DND-41 (cell line): Measurements from ENCODE around the gene TRIM65.

Experiments
- ATAC-seq: fragments of 200-7000 bp; cut with Tn5 transposase; 3 replicates; pipeline ENCODE4 v1.9.1; 2021; ENCODE audit warnings: low read depth; ENCODE audit not compliant: insufficient read depth
- DNase-seq: peaks from one replicate; pipeline ENCODE4 v3.0.0-alpha.2; 2020
- H2AFZ ChIP-seq: 2 replicates; pipeline ENCODE4 v1.6.0; 2012; ENCODE audit warnings: low read depth, low read length
- H3K27ac ChIP-seq: 2 replicates; pipeline ENCODE4 v1.5.1; 2012; ENCODE audit warnings: low read length, inconsistent platforms
- H3K27me3 ChIP-seq: fragments of 200-600 bp; sonication (generic); 2 replicates; pipeline ENCODE4 v1.6.0; 2012; ENCODE audit warnings: low read length, mild to moderate bottlenecking, inconsistent platforms; ENCODE audit not compliant: insufficient read depth, poor library complexity
- H3K36me3 ChIP-seq: 2 replicates; pipeline ENCODE4 v1.5.1; 2012; ENCODE audit warnings: low read length, inconsistent platforms; ENCODE audit not compliant: insufficient read depth
- H3K4me1 ChIP-seq: 2 replicates; pipeline ENCODE4 v1.5.1; 2012; ENCODE audit warnings: mild to moderate bottlenecking, low read length; ENCODE audit not compliant: insufficient read depth
- H3K4me2 ChIP-seq: 2 replicates; pipeline ENCODE4 v1.6.0; 2012; ENCODE audit warnings: mild to moderate bottlenecking, moderate library complexity, low read length, inconsistent platforms; ENCODE audit not compliant: insufficient read depth
- H3K4me3 ChIP-seq, 2 experiments: fragments of 200-600 bp in 1 of 2; shearing (Covaris generic) in 1 of 2; 2 replicates each; pipeline ENCODE4 v1.5.1; 2012 to 2016; ENCODE audit warnings: inconsistent platforms in 2 of 2, low read length in 2 of 2, mild to moderate bottlenecking in 2 of 2, low read depth in 1 of 2, moderate library complexity in 1 of 2
- H3K79me2 ChIP-seq: 2 replicates; pipeline ENCODE4 v1.6.0; 2012; ENCODE audit warnings: low read length, inconsistent platforms; ENCODE audit not compliant: insufficient read depth
- H3K9ac ChIP-seq: 2 replicates; pipeline ENCODE4 v1.6.0; 2012; ENCODE audit warnings: low read depth, mild to moderate bottlenecking, inconsistent platforms, low read length, moderate library complexity
- H3K9me3 ChIP-seq: 2 replicates; pipeline ENCODE4 v1.5.1; 2012; ENCODE audit warnings: low read length, moderate library complexity, mild to moderate bottlenecking, inconsistent platforms; ENCODE audit not compliant: insufficient read depth, severe bottlenecking
- H4K20me1 ChIP-seq: 2 replicates; pipeline ENCODE4 v1.6.0; 2012; ENCODE audit warnings: low read length; ENCODE audit not compliant: insufficient read depth
- EZH2 ChIP-seq: IDR thresholded peaks from 3 replicates; pipeline ENCODE4 v1.6.1; 2012; ENCODE audit warnings: borderline replicate concordance, low read depth, mild to moderate bottlenecking, moderate library complexity, low read length, inconsistent platforms; ENCODE audit not compliant: severe bottlenecking
- TF ChIP-seq, protein P1 (sequence below): IDR thresholded peaks from 2 replicates; pipeline ENCODE4 v1.5.1; 2012; ENCODE audit warnings: borderline replicate concordance, low read length, moderate library complexity, mild to moderate bottlenecking; ENCODE audit not compliant: poor library complexity, severe bottlenecking; ENCODE audit errors: extremely low read depth

Gene TRIM65

DNA sequence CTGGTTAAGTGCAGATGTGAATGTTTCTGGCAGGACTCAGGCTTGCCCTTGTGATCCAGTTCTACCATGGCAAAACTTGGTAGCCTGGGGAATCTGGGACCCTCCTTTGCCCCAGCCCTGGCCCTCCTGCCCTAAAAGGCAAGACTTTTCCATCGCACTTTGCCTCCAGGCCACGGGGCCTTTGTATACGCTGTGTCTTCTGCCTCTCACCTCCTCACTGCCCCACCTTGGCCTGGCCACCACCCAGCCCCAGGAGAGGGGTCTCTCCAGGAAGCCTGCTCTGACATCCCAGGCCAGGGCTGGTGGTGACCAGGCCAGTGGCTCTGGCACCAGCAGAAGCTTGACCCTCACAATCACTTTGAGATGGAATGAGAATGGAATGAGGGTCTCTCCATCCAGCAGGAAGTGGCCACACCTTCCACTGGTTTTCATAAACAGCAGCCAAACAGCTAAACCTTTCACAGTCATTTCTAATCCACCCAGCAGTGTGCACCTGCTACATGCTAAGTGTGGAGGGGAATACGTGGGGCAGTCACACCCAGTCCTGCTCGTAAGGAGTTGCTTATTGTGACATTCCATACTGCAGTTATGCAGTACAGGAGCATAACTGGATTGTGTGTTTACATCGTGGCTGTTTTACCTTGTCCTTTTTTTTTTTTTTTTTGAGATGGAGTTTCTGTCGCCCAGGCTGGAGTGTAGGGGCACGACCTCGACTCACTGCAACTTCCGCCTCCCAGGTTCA, 9.6 kb upstream of the TRIM65 start:
- Histone ChIP-seq H3K27ac (peak overlapping the region; percentile 56), H3K4me1 (peaks cover 29% of the 10 kb centered on the region), H3K9me3 (no peaks in the 10 kb centered on the region), H3K9ac (peak overlapping the region; percentile 81), H4K20me1 (no peaks in the 10 kb centered on the region), H3K79me2 (peaks cover 27% of the 10 kb centered on the region), H2AFZ (peak overlapping the region; percentile 64), H3K4me2 (peak overlapping the region; percentile 87; the same call in 1 of the 2 replicates), H3K27me3 (no peaks in the 10 kb centered on the region), H3K36me3 (peaks cover 20% of the 10 kb centered on the region), H3K4me3 (peak overlapping the region in 1 of 2 experiments; percentile 85; a peak in 1 of 4 replicates)
- ATAC-seq (no peak), DNase-seq (no peak)
- TF ChIP-seq, protein P1, sequence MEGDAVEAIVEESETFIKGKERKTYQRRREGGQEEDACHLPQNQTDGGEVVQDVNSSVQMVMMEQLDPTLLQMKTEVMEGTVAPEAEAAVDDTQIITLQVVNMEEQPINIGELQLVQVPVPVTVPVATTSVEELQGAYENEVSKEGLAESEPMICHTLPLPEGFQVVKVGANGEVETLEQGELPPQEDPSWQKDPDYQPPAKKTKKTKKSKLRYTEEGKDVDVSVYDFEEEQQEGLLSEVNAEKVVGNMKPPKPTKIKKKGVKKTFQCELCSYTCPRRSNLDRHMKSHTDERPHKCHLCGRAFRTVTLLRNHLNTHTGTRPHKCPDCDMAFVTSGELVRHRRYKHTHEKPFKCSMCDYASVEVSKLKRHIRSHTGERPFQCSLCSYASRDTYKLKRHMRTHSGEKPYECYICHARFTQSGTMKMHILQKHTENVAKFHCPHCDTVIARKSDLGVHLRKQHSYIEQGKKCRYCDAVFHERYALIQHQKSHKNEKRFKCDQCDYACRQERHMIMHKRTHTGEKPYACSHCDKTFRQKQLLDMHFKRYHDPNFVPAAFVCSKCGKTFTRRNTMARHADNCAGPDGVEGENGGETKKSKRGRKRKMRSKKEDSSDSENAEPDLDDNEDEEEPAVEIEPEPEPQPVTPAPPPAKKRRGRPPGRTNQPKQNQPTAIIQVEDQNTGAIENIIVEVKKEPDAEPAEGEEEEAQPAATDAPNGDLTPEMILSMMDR = no peak
- no peak for TF ChIP-seq EZH2

DNA sequence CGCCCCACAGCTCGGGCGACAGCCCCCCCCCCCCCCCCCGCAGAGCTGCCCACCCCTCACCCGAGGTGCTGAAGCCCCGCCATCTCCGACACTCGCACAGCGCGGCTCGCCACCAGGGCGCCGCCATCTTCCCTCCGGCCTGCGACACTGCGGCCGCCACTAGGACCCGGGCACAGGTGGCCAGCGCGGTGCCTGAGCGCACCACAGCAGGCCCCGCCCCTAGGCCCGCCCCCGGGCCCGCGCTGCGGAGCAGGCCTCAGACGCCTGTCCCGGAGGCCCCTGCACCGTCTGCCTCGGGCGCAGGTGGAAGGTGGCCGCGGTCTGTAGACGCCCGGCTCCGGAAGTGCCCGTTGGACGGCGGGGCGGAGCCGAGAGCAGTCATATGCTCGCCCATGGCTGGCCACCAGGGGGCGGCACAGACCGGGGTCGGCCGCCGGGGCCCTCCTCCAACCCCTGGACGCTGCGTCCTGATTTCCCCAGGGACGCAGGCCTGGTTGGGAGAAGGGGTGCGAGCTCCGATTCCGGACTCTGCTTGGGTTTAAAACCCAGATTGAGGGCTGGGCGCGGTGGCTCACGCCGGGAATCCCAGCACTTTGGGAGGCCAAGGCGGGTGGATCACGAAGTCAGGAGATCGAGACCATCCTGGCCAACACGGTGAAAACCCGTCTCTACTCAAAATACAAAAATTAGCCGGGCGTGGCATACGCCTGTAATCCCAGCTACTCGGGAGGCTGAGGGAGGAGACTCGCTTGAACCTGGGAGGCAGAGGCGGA, 8.2 kb upstream of the TRIM65 start, which contains the start of gene MRPL38:
Gene MRPL38 (minus strand): TSS at position 136 of the 773 bp plus-strand sequence. CDS start 9 bp downstream, at position 127.
- Histone ChIP-seq H4K20me1 (no peaks in the 10 kb centered on the region), H3K27ac (peak within 1 kb of the TSS; percentile 94), H3K4me3 (peak within 1 kb of the TSS; percentile 84 to 85), H3K36me3 (peaks cover 33% of the 10 kb centered on the region), H3K4me2 (peak within 1 kb of the TSS; percentile 87), H3K9me3 (no peaks in the 10 kb centered on the region), H2AFZ (peak within 1 kb of the TSS; percentile 98), H3K27me3 (no peaks in the 10 kb centered on the region), H3K4me1 (peaks cover 29% of the 10 kb centered on the region), H3K9ac (peak within 1 kb of the TSS; percentile 81), H3K79me2 (peaks cover 29% of the 10 kb centered on the region)
- ATAC-seq = peak; percentile 97
- DNase-seq = peak; percentile 97
- TF ChIP-seq, protein P1 = peak; percentile 95
- no peak for TF ChIP-seq EZH2

DNA sequence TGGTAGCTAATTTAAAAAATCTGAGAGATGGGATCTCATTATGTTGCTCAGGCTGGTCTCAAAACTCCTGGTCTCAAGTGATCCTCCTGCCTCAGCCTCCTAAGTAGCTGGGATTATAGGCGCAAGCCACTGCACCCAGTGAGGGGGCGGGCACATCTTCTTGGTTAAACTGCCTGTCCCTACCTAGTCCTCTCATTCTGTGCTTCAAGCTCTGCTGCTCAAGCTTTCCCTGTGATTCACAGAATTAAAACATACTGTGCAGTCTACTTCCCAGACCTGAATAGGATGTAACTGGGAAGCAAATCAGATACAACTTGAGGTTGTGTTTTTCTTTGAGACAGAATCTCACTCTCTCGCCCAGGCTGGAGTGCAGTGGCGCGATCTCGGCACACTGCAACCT, 5.7 kb upstream of the TRIM65 start:
- no peak overlapping the region for H3K4me3 ChIP-seq
- H3K4me2 ChIP-seq = no peak overlapping the region
- peaks cover 29% of the 10 kb centered on the region for H3K79me2 ChIP-seq
- H2AFZ ChIP-seq = no peak overlapping the region
- H4K20me1 ChIP-seq = no peaks in the 10 kb centered on the region
- H3K36me3 ChIP-seq = peaks cover 58% of the 10 kb centered on the region
- H3K4me1 ChIP-seq = peaks cover 32% of the 10 kb centered on the region
- DNase-seq (no peak), ATAC-seq (no peak)
- TF ChIP-seq EZH2 = no peak
- TF ChIP-seq, protein P1 = no peak
- H3K9ac ChIP-seq = no peak overlapping the region
- no peaks in the 10 kb centered on the region for H3K27me3 ChIP-seq
- no peak overlapping the region for H3K27ac ChIP-seq
- H3K9me3 ChIP-seq = no peaks in the 10 kb centered on the region
